GM18526 (cell line): ENCODE data around the gene SPIB.

ENCODE experiments used
- POLR2A ChIP-seq: IDR thresholded peaks from 3 replicates; pipeline ENCODE4 v1.6.1; 2011; ENCODE audit not compliant: insufficient read length; ENCODE audit errors: extremely low read depth

The SPIB gene

GRCh38 chr19:50464348-50464747, 45.6 kb downstream of the SPIB start:
- TF ChIP-seq POLR2A: no peak

GRCh38 chr19:50465000-50465399, 46.3 kb downstream of the SPIB start:
- no peak for TF ChIP-seq POLR2A

GRCh38 chr19:50465986-50466705, 47.4 kb downstream of the SPIB start:
- no peak for TF ChIP-seq POLR2A

- TF ChIP-seq POLR2A: no peak
Observed at GRCh38 chr19:50466706-50467039, 47.9 kb downstream of the SPIB start.

GRCh38 chr19:50467566-50467965, 48.8 kb downstream of the SPIB start:
- no peak for TF ChIP-seq POLR2A

GRCh38 chr19:50468818-50469217, 50.1 kb downstream of the SPIB start:
- TF ChIP-seq POLR2A: no peak

GRCh38 chr19:50475101-50475568, 56.4 kb downstream of the SPIB start:
- no peak for TF ChIP-seq POLR2A

- no peak for TF ChIP-seq POLR2A
Observed at GRCh38 chr19:50475736-50476223, 57.0 kb downstream of the SPIB start.

GRCh38 chr19:50476224-50476906, 57.6 kb downstream of the SPIB start, which contains the start of the genes EMC10 and GARIN5A:
TSS of gene EMC10 (plus strand) at chr19:50476507. CDS start at chr19:50476545, 38 bp downstream.
TSS of gene GARIN5A (minus strand) at chr19:50476848. CDS start at chr19:50476388, 460 bp downstream.
- TF ChIP-seq POLR2A: peak; percentile 98

- no peak for TF ChIP-seq POLR2A
Observed at GRCh38 chr19:50476907-50477238, 58.1 kb downstream of the SPIB start.

GRCh38 chr19:50477751-50478515, 59.2 kb downstream of the SPIB start:
- no peak for TF ChIP-seq POLR2A

- TF ChIP-seq POLR2A: no peak
Observed at GRCh38 chr19:50478901-50479715, 60.4 kb downstream of the SPIB start.

GRCh38 chr19:50479761-50480251, 61.1 kb downstream of the SPIB start:
- no peak for TF ChIP-seq POLR2A

GRCh38 chr19:50480281-50481111, 61.8 kb downstream of the SPIB start:
- no peak for TF ChIP-seq POLR2A
